HepG2 (cell line): ENCODE data around the gene ERMP1. TPM values are rescaled to one million over a fixed set of nuclear protein-coding genes. Genes with fewer than 3 reads are reported as not detected.

ENCODE experiments used
- ASH2L ChIP-seq: fragments of 300-600, 200-600 bp; sonication (generic); IDR thresholded peaks from 2 replicates; pipeline ENCODE4 v1.7.0; 2017; ENCODE audit warnings: low read depth, mild to moderate bottlenecking, moderate library complexity, mixed read lengths, low read length; ENCODE audit not compliant: insufficient read length
- BCL3 ChIP-seq: sonication (generic); formaldehyde crosslinking; IDR thresholded peaks from 2 replicates; pipeline ENCODE4 v1.5.1; 2020; ENCODE audit warnings: mild to moderate bottlenecking, missing genetic modification reagents, moderate library complexity
- BORCS8-MEF2B ChIP-seq: sonication (generic); formaldehyde crosslinking; IDR thresholded peaks from 2 replicates; pipeline ENCODE4 v1.8.0; 2022; ENCODE audit warnings: mild to moderate bottlenecking, missing genetic modification reagents
- CCAR2 ChIP-seq: fragments of 200-400 bp; formaldehyde crosslinking; optimal IDR thresholded peaks from 2 replicates; pipeline ENCODE3; 2018; ENCODE audit warnings: low read depth, mild to moderate bottlenecking, low read length, moderate library complexity
- HOXD1 ChIP-seq: sonication (generic); formaldehyde crosslinking; IDR thresholded peaks from 2 replicates; pipeline ENCODE4 v1.5.0; 2020; ENCODE audit warnings: missing genetic modification reagents
- KDM5B ChIP-seq: sonication (generic); formaldehyde crosslinking; IDR thresholded peaks from 2 replicates; pipeline ENCODE4 v1.4.0; 2020; ENCODE audit warnings: missing genetic modification reagents, mild to moderate bottlenecking, borderline replicate concordance
- LCORL ChIP-seq, 2 experiments: fragments of 450-650 bp in 1 of 2; sonication (generic) in 1 of 2; formaldehyde crosslinking in 1 of 2; IDR thresholded peaks; 2 replicates each; pipeline versions ENCODE4 v1.5.0 to v1.6.1; 2017 to 2020; ENCODE audit warnings: antibody characterized with exemption in 1 of 2, missing genetic modification reagents in 1 of 2
- PITX1 ChIP-seq: sonication (generic); formaldehyde crosslinking; IDR thresholded peaks from 2 replicates; pipeline ENCODE4 v1.5.1; 2020; ENCODE audit warnings: mild to moderate bottlenecking, missing genetic modification reagents
- SMAD9 ChIP-seq: sonication (generic); formaldehyde crosslinking; IDR thresholded peaks from 2 replicates; pipeline ENCODE4 v1.5.1; 2020; ENCODE audit warnings: mild to moderate bottlenecking, missing genetic modification reagents
- THYN1 ChIP-seq: sonication (generic); formaldehyde crosslinking; IDR thresholded peaks from 2 replicates; pipeline ENCODE4 v1.8.1; 2023; ENCODE audit warnings: low read depth, mild to moderate bottlenecking, moderate library complexity, missing genetic modification reagents, borderline replicate concordance
- ZBTB21 ChIP-seq: sonication (generic); formaldehyde crosslinking; IDR thresholded peaks from 2 replicates; pipeline ENCODE4 v1.4.0; 2020; ENCODE audit warnings: missing genetic modification reagents
- ZBTB46 ChIP-seq: sonication (generic); formaldehyde crosslinking; IDR thresholded peaks from 2 replicates; pipeline ENCODE4 v1.4.0; 2020; ENCODE audit warnings: mild to moderate bottlenecking, missing genetic modification reagents, borderline replicate concordance
- ZNF263 ChIP-seq: sonication (generic); formaldehyde crosslinking; IDR thresholded peaks from 2 replicates; pipeline ENCODE4 v1.4.0; 2020; ENCODE audit warnings: missing genetic modification reagents
- ZNF367 ChIP-seq: sonication (generic); formaldehyde crosslinking; IDR thresholded peaks from 2 replicates; pipeline ENCODE4 v1.4.0; 2020; ENCODE audit warnings: missing genetic modification reagents, borderline replicate concordance
- ZNF484 ChIP-seq: sonication (generic); formaldehyde crosslinking; IDR thresholded peaks from 2 replicates; pipeline ENCODE4 v1.5.1; 2020; ENCODE audit warnings: mild to moderate bottlenecking, low read depth, missing genetic modification reagents, borderline replicate concordance
- ZNF782 ChIP-seq: sonication (generic); formaldehyde crosslinking; IDR thresholded peaks from 2 replicates; pipeline ENCODE4 v1.4.0; 2020; ENCODE audit warnings: missing genetic modification reagents, mild to moderate bottlenecking, borderline replicate concordance
- ZNF878 ChIP-seq: sonication (generic); formaldehyde crosslinking; IDR thresholded peaks from 2 replicates; pipeline ENCODE4 v1.8.1; 2023; ENCODE audit warnings: mild to moderate bottlenecking, missing genetic modification reagents, moderate library complexity
- polyA plus RNA-seq, 8 experiments: library from polyadenylated mRNA; depleted of rRNA in 3 of 8; stranded (reverse) in 7 of 8; unstranded in 1 of 8; fragments of >200 nt; fragmentation: Illumina TruSeq in 4 of 8; extraction: Trizol in 4 of 8; gene quantifications; 2 replicates each; pipeline versions ENCODE4 v1.2.1 to v1.2.3, GENCODE V29; 2011 to 2016; ENCODE audit warnings: low read depth in 4 of 8, missing spikeins in 1 of 8, mixed read lengths in 1 of 8; ENCODE audit not compliant: insufficient read depth in 1 of 8
- total RNA-seq, 5 experiments: library from RNA; depleted of rRNA; stranded (reverse); fragments of >200 nt; fragmentation: Illumina TruSeq; extraction: Trizol; gene quantifications; 2 replicates each; pipeline ENCODE4 v1.2.3, GENCODE V29; 2016; ENCODE audit warnings: low read depth in 1 of 5
- TF ChIP-seq, protein P1 (sequence below): fragments of 450-650 bp; IDR thresholded peaks from 2 replicates; pipeline ENCODE4 v1.6.1; 2017
- TF ChIP-seq, protein P2 (sequence below): sonication (generic); formaldehyde crosslinking; IDR thresholded peaks from 2 replicates; pipeline ENCODE4 v1.4.0; 2020; ENCODE audit warnings: missing genetic modification reagents
- TF ChIP-seq, protein P3 (sequence below): sonication (generic); formaldehyde crosslinking; IDR thresholded peaks from 2 replicates; pipeline ENCODE4 v1.9.0; 2021; ENCODE audit warnings: missing genetic modification reagents, mild to moderate bottlenecking, borderline replicate concordance

The ERMP1 gene
- total and polyA plus RNA-seq, 2 of the 13 experiments (the other 11 are each of a cell fraction or from before 2014, with no cell fraction given) = 40.9 to 65.4 TPM

GRCh38 chr9:5832538-5833529 lies at the start of gene ERMP1 (continued):
- no peak for TF ChIP-seq ZBTB21 (CRISPR knock-in tag)
- TF ChIP-seq ZNF782 = no peak
- peak; percentile 59; the same call in 1 of the 2 replicates for TF ChIP-seq ZNF263 (CRISPR knock-in tag)
- no peak; the same call in 1 of the 2 replicates for TF ChIP-seq HOXD1 (CRISPR knock-in tag)
- peak; percentile 67; the same call in 1 of the 2 replicates for TF ChIP-seq BORCS8-MEF2B (CRISPR knock-in tag)
- no peak for TF ChIP-seq PITX1 (CRISPR knock-in tag)
- TF ChIP-seq ZNF878 = no peak
- TF ChIP-seq ZBTB46 = no peak
- TF ChIP-seq, protein P1, sequence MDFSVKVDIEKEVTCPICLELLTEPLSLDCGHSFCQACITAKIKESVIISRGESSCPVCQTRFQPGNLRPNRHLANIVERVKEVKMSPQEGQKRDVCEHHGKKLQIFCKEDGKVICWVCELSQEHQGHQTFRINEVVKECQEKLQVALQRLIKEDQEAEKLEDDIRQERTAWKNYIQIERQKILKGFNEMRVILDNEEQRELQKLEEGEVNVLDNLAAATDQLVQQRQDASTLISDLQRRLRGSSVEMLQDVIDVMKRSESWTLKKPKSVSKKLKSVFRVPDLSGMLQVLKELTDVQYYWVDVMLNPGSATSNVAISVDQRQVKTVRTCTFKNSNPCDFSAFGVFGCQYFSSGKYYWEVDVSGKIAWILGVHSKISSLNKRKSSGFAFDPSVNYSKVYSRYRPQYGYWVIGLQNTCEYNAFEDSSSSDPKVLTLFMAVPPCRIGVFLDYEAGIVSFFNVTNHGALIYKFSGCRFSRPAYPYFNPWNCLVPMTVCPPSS = no peak
- TF ChIP-seq LCORL (IDR thresholded peaks at IDR 0.05) = no peak
- TF ChIP-seq LCORL (CRISPR knock-in tag; IDR thresholded peaks at IDR 0.05) = peak; percentile 80
- 0 out of 2 replicates have a peak, but pooled peaks have one; percentile 28 for TF ChIP-seq THYN1
- TF ChIP-seq, protein P2, sequence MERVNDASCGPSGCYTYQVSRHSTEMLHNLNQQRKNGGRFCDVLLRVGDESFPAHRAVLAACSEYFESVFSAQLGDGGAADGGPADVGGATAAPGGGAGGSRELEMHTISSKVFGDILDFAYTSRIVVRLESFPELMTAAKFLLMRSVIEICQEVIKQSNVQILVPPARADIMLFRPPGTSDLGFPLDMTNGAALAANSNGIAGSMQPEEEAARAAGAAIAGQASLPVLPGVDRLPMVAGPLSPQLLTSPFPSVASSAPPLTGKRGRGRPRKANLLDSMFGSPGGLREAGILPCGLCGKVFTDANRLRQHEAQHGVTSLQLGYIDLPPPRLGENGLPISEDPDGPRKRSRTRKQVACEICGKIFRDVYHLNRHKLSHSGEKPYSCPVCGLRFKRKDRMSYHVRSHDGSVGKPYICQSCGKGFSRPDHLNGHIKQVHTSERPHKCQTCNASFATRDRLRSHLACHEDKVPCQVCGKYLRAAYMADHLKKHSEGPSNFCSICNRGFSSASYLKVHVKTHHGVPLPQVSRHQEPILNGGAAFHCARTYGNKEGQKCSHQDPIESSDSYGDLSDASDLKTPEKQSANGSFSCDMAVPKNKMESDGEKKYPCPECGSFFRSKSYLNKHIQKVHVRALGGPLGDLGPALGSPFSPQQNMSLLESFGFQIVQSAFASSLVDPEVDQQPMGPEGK (CRISPR knock-in tag) = peak; percentile 73
- peak; percentile 80; the same call in 1 of the 2 replicates for TF ChIP-seq BCL3 (CRISPR knock-in tag)
- TF ChIP-seq ASH2L = peak; percentile 88
- peak; percentile 97; the same call in 1 of the 2 replicates for TF ChIP-seq ZNF367
- TF ChIP-seq CCAR2 = no peak
- TF ChIP-seq KDM5B (CRISPR knock-in tag) = peak; percentile 92; the same call in 1 of the 2 replicates
- TF ChIP-seq, protein P3, sequence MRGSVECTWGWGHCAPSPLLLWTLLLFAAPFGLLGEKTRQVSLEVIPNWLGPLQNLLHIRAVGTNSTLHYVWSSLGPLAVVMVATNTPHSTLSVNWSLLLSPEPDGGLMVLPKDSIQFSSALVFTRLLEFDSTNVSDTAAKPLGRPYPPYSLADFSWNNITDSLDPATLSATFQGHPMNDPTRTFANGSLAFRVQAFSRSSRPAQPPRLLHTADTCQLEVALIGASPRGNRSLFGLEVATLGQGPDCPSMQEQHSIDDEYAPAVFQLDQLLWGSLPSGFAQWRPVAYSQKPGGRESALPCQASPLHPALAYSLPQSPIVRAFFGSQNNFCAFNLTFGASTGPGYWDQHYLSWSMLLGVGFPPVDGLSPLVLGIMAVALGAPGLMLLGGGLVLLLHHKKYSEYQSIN (CRISPR knock-in tag) = no peak
- TF ChIP-seq ZNF484 (CRISPR knock-in tag) = no peak
- TF ChIP-seq SMAD9 (CRISPR knock-in tag) = no peak
